ENCODE measurements around the gene USP14.

USP14 gene

DNA sequence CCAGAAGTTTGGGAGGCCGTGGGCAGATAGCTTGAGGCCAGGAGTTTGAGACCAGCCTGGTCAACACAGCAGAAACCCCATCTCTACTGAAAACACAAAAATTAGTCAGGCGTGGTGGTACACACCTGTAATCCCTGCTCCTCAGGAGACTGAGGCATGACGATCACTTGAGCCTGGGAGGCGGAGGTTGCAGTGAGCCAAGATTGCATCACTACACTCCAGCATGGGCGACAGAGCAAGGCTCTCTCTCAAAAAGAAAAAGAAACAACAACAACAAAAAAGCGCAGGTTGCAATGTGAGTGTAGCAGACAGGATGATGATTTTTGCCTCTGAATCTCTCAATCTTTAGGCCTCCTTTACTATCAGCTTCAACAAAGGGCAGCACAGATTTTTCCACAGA is 2.7 kb upstream of the USP14 start:
- no peak overlapping the region for H3K4me3 ChIP-seq (ENCODE audit: low read depth, low read length)
- TF ChIP-seq, protein P1, sequence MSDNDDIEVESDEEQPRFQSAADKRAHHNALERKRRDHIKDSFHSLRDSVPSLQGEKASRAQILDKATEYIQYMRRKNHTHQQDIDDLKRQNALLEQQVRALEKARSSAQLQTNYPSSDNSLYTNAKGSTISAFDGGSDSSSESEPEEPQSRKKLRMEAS (IDR thresholded peaks at IDR 0.05; ENCODE audit: low read depth, low read length): no peak
- TF ChIP-seq POLR2A (IDR thresholded peaks at IDR 0.05; ENCODE audit: extremely low read depth, insufficient read length): no peak

DNA sequence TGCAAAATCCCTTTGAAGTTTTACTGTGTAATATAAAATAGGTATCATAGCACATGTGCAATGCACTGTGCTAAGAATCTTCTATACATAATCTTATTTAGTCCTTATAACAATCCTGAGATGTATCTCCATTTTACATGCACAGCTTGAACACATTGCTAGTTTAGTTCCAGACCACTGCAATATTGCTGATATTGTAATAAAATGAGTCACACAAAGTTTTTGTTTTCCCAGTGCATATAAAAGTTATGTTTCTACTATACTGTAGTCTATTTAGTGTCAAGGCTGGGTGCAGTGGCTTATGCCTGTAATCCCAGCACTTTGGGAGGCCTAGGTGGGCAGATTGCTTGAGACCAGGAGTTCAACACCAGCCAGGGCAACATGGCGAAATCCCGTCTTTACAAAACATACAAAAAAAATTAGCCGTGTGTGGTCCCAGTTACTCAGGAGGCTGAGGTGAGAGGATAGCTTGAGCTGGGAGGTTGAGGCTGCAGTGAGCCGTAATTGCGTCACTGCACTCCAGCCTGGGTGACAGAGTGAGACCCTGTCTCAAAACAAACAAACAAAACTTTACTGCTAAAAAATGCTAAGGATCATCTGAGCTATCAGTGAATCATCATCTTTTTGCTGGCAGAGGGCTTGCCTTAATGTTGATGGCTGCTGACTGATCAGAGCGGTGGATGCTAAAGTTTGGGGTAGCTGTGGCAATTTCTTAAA is 1.7 kb upstream of the USP14 start:
- TF ChIP-seq POLR2A (IDR thresholded peaks at IDR 0.05; ENCODE audit: extremely low read depth, insufficient read length): no peak
- TF ChIP-seq, protein P2, sequence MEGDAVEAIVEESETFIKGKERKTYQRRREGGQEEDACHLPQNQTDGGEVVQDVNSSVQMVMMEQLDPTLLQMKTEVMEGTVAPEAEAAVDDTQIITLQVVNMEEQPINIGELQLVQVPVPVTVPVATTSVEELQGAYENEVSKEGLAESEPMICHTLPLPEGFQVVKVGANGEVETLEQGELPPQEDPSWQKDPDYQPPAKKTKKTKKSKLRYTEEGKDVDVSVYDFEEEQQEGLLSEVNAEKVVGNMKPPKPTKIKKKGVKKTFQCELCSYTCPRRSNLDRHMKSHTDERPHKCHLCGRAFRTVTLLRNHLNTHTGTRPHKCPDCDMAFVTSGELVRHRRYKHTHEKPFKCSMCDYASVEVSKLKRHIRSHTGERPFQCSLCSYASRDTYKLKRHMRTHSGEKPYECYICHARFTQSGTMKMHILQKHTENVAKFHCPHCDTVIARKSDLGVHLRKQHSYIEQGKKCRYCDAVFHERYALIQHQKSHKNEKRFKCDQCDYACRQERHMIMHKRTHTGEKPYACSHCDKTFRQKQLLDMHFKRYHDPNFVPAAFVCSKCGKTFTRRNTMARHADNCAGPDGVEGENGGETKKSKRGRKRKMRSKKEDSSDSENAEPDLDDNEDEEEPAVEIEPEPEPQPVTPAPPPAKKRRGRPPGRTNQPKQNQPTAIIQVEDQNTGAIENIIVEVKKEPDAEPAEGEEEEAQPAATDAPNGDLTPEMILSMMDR (IDR thresholded peaks at IDR 0.05; ENCODE audit: low read depth, low read length): no peak
- TF ChIP-seq MYC (IDR thresholded peaks at IDR 0.05; ENCODE audit: low read depth, low read length): no peak
- TF ChIP-seq, protein P1 (IDR thresholded peaks at IDR 0.05; ENCODE audit: low read depth, low read length): no peak
- H3K4me3 ChIP-seq (ENCODE audit: low read depth, low read length): no peak overlapping the region
- DNase-seq (ENCODE audit: low read depth): no peak

More for the DNA sequence above, 2.7 kb upstream of the USP14 start:
- no peak for DNase-seq (ENCODE audit: low read depth)

DNA sequence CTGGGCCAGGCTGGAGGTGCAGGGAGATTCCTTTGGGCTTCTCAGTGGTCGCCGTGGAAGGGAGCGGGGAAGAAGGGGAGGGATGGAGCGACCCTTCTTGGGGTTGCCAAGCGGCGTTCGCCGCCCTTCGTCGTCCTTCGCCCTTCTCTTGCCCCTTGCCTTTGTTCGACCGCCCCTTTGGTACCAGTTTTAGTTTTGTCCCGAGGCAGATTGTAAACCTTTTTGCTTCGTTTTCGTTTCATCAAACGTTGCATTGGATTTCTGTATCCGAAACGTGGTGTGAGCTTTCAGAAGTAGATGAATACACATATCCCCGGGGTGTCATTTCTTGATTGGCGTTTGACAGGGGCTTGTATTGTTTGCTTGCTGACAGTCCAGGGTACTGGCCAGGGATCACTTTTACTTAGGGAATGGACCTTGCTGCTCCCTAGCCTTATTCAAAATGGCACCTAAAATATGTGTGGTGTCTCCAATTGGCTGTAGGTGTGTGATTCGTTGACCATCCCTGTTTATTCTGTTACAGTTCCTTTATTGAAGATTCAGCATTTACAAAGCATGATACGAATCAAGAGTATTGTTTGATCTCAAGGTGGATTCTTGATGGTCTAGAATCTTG is 788 bp downstream of the USP14 start:
- TF ChIP-seq, protein P1 (IDR thresholded peaks at IDR 0.05; ENCODE audit: low read depth, low read length): no peak
- TF ChIP-seq MYC (IDR thresholded peaks at IDR 0.05; ENCODE audit: low read depth, low read length) (no peak), POLR2A (IDR thresholded peaks at IDR 0.05; ENCODE audit: extremely low read depth, insufficient read length) (no peak)
- TF ChIP-seq, protein P2 (IDR thresholded peaks at IDR 0.05; ENCODE audit: low read depth, low read length): no peak
- DNase-seq (ENCODE audit: low read depth): peak; percentile 21
- H3K4me3 ChIP-seq (ENCODE audit: low read depth, low read length): peak overlapping the region; percentile 98

DNA sequence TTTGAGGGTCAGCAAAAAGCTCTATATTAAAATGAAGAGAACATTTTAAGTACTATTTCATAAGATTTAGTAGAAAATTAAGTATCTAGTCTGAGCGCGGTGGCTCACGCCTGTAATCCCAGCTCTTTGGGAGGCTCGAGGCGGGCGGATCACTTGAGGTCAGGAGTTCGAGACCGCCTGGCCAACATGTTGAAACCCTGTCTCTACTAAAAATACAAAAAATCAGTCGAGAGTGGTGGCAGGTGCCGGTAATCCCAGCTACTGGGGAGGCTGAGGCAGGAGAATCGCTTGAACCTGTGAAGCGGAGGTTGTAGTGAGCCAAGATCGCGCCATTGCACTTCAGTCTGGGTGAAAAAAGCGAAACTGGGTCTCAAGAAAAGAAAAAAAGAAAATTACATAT is 1.6 kb downstream of the USP14 start:
- TF ChIP-seq POLR2A (IDR thresholded peaks at IDR 0.05; ENCODE audit: extremely low read depth, insufficient read length): no peak
- TF ChIP-seq, protein P1 (IDR thresholded peaks at IDR 0.05; ENCODE audit: low read depth, low read length): no peak
- no peak for TF ChIP-seq MYC (IDR thresholded peaks at IDR 0.05; ENCODE audit: low read depth, low read length)
- TF ChIP-seq, protein P2 (IDR thresholded peaks at IDR 0.05; ENCODE audit: low read depth, low read length): no peak
- H3K4me3 ChIP-seq (ENCODE audit: low read depth, low read length): peak overlapping the region; percentile 98
- no peak for DNase-seq (ENCODE audit: low read depth)

DNA sequence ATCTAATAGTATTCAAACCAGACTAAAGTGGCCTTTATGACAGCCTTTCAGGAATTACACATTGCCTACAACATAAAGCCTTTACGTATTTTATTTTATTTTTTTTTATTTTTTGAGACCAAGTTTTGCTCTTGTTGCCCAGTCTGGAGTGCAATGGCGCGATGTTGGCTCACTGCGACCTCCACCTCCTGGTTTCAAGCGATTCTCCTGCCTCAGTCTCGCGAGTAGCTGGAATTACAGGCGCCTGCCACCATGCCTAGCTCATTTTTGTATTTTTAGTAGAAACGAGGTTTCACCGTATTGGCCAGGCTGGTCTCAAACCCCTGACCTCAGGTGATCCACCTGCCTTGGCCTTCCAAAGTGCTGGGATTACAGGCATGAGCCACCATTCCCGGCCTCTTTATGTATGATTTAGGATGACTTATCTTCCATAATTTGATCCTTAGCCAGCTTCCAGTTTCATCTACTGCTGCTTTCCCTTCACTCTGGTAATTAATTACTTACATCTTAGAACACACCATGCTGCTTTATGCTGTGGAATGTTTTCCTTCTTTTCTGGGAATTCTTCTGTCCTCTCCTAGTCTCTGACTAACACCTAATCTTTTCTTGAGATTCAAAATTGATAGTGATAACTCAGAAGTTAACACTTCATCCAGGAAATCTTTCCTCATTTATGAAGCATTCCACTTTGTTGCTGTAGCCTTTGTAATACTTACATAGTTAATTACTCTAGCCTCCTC is 2.6 kb downstream of the USP14 start:
- peak overlapping the region; percentile 98 for H3K4me3 ChIP-seq (ENCODE audit: low read depth, low read length)
- TF ChIP-seq, protein P2 (IDR thresholded peaks at IDR 0.05; ENCODE audit: low read depth, low read length): no peak
- TF ChIP-seq MYC (IDR thresholded peaks at IDR 0.05; ENCODE audit: low read depth, low read length) (no peak), POLR2A (IDR thresholded peaks at IDR 0.05; ENCODE audit: extremely low read depth, insufficient read length) (no peak)
- TF ChIP-seq, protein P1 (IDR thresholded peaks at IDR 0.05; ENCODE audit: low read depth, low read length): no peak
- DNase-seq (ENCODE audit: low read depth): no peak
